Bladder microvascular endothelial cell (primary cell): ENCODE data around the gene CPB1. TPM values are rescaled to one million over a fixed set of nuclear protein-coding genes. Genes with fewer than 3 reads are reported as not detected.

Source experiments
- total RNA-seq: library from RNA; depleted of rRNA; stranded (reverse); fragments of >200 nt; gene quantifications from 2 replicates; pipeline ENCODE4 v1.2.3, GENCODE V29; 2014

The CPB1 gene
- total RNA-seq: not detected in 2 replicates

GRCh38 chr3:148827585-148827984, at the start of gene CPB1:
Gene CPB1 (plus strand): TSS chr3:148827811. CDS start chr3:148827824, 13 bp downstream.

GRCh38 chr3:148865049-148865448, 37.4 kb downstream of the CPB1 start, which contains the start of gene CPA3:
Gene CPA3 (plus strand): TSS chr3:148865296. CDS start chr3:148865308, 12 bp downstream.

Other genes with a start within 250 kb of the CPB1 start
- not detected in 2 replicates for gene AGTR1, start 129.9 kb upstream of the CPB1 start, total RNA-seq
- gene CPA3, start 37.5 kb downstream of the CPB1 start, total RNA-seq: 0.31 and 1.5 TPM in 2 replicates
- gene GYG1, start 163.7 kb downstream of the CPB1 start, total RNA-seq: 29.3 and 44.7 TPM in 2 replicates